NCI-H2081 (cell line): Measurements from ENCODE around the gene CYP27A1.
"Not testable (repeated sequence)": the region's sequence is repeated elsewhere in the genome, so short reads cannot be mapped to it uniquely, and the experiment has no call there.

Experiments used
- DNase-seq, 2 experiments: peaks; one replicate each; lab custom pipeline; 2025; lab: John Stamatoyannopoulos, UW

Gene CYP27A1

GRCh38 chr2:218781691-218782527, at the start of gene CYP27A1:
CYP27A1 (plus strand) TSS chr2:218782147; CDS start chr2:218782183, 36 bp downstream.
- peak; percentile 18 to 44 for DNase-seq

GRCh38 chr2:218732761-218733158, 49.2 kb upstream of the CYP27A1 start:
- DNase-seq, result no peak

GRCh38 chr2:218733171-218734021, 48.6 kb upstream of the CYP27A1 start:
- DNase-seq, result no peak

GRCh38 chr2:218734190-218734975, 47.6 kb upstream of the CYP27A1 start:
- DNase-seq, result no peak

GRCh38 chr2:218736531-218736930, 45.4 kb upstream of the CYP27A1 start:
- no peak for DNase-seq

- no peak for DNase-seq
Observed at GRCh38 chr2:218743068-218743467, 38.9 kb upstream of the CYP27A1 start.

- DNase-seq, result no peak
Observed at GRCh38 chr2:218744615-218745014, 37.3 kb upstream of the CYP27A1 start.

GRCh38 chr2:218745160-218745558, 36.8 kb upstream of the CYP27A1 start:
- no peak for DNase-seq

GRCh38 chr2:218745559-218746469, 36.1 kb upstream of the CYP27A1 start:
- DNase-seq, result no peak

- no peak for DNase-seq
Observed at GRCh38 chr2:218746470-218746795, 35.5 kb upstream of the CYP27A1 start.

- no peak for DNase-seq
Observed at GRCh38 chr2:218746960-218747359, 35.0 kb upstream of the CYP27A1 start.

- no peak for DNase-seq
Observed at GRCh38 chr2:218748741-218749441, 33.1 kb upstream of the CYP27A1 start.

GRCh38 chr2:218754201-218754600, 27.7 kb upstream of the CYP27A1 start:
- no peak for DNase-seq

GRCh38 chr2:218754781-218755180, 27.2 kb upstream of the CYP27A1 start:
- DNase-seq, result no peak

- no peak for DNase-seq
Observed at GRCh38 chr2:218755198-218755566, 26.8 kb upstream of the CYP27A1 start.

GRCh38 chr2:218755567-218756404, 26.2 kb upstream of the CYP27A1 start:
- no peak for DNase-seq

GRCh38 chr2:218756599-218757377, 25.2 kb upstream of the CYP27A1 start:
- DNase-seq, result no peak

GRCh38 chr2:218761795-218762194, 20.2 kb upstream of the CYP27A1 start:
- DNase-seq, result no peak

- DNase-seq, result not testable (repeated sequence)
Observed at GRCh38 chr2:218772759-218773158, 9.2 kb upstream of the CYP27A1 start.
